GM10266 (cell line): ENCODE data around the gene HYCC1.

Experiments
- DNase-seq: peaks from one replicate; pipeline ENCODE4 v3.0.0; 2012; ENCODE audit errors: extremely low spot score
- TF ChIP-seq, protein P1 (sequence below): IDR thresholded peaks from 2 replicates; pipeline ENCODE4 v1.5.1; 2012; ENCODE audit warnings: mild to moderate bottlenecking, low read depth; ENCODE audit not compliant: control insufficient read depth, insufficient read depth; ENCODE audit errors: missing control alignments

Gene HYCC1

DNA sequence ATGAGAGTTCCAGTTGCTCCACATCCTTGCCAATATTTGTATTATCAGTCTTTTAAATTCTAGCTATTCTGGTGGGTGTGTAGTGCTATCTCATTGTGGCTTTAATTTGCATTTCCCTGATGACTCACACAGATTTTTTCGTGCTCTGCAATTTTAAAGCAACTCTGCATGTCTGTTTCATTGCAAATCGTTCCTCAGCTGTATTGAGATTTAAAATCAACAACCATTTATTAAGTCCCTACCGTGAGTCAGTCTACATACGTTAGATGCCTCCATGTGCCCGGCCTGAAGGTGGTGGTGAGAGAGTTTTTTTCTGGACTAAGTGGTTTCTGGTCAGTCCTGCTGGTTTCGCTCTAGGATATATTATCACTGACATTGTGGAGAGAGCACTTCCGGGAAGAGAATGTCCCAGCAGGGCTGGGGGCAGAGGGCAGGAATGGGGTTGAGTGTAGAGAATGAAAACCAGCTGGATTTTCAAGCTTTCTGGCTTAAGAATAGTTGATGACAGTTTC, 8.4 kb upstream of the HYCC1 start:
- DNase-seq = no peak

DNA sequence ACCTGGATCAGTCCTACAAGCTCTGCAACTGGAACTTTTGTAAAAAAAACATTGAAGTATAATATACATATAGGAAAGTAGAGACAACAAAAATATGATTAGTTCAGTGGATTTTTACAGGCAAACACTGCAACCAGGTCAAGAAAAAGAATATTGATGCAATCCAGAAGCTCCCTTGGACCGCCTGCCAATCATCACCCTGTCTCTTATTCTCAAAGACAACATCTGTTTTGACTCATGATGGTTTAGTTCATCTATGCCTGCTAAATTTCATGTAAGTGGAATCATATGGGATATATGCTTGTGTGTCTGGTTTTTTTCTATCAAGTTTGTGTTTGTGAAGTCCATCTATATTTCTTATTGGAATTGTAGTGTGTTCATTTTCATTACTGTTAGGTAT, 7.7 kb upstream of the HYCC1 start:
- TF ChIP-seq, protein P1, sequence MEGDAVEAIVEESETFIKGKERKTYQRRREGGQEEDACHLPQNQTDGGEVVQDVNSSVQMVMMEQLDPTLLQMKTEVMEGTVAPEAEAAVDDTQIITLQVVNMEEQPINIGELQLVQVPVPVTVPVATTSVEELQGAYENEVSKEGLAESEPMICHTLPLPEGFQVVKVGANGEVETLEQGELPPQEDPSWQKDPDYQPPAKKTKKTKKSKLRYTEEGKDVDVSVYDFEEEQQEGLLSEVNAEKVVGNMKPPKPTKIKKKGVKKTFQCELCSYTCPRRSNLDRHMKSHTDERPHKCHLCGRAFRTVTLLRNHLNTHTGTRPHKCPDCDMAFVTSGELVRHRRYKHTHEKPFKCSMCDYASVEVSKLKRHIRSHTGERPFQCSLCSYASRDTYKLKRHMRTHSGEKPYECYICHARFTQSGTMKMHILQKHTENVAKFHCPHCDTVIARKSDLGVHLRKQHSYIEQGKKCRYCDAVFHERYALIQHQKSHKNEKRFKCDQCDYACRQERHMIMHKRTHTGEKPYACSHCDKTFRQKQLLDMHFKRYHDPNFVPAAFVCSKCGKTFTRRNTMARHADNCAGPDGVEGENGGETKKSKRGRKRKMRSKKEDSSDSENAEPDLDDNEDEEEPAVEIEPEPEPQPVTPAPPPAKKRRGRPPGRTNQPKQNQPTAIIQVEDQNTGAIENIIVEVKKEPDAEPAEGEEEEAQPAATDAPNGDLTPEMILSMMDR = no peak
- DNase-seq = no peak

More for the DNA sequence above, 8.4 kb upstream of the HYCC1 start:
- TF ChIP-seq, protein P1 = no peak

DNA sequence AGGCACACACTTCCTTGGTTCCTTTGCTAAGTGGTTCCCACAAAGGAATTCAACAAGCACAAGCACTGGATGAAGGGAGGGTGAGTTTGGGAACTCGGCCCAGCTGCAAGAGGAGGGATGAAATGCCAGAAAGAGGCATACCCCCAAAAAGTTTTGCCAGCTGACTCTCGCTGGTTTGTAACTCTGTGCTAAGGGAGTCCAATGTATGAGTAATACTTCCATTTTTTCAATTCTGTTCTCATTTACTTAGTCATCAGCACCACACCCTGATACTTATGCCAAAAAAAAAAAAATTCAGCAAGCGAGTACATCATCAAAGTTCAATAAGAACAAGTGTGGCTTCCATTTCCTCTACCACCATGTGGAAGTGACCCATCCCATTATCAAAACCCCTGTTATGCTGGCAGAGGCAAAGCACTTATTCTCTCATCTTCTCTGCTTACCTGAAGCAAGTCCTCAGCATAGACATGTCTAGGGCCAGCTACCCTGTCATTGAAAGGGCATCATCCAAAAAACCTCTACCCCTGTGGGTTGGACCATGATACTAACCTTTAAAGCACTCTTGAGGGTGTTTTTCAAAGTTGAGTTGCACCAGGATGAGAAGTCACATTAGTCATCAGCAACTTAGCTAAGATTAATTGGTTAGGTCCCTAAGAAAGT, 6.9 kb upstream of the HYCC1 start:
- DNase-seq = no peak
- TF ChIP-seq, protein P1 = no peak

DNA sequence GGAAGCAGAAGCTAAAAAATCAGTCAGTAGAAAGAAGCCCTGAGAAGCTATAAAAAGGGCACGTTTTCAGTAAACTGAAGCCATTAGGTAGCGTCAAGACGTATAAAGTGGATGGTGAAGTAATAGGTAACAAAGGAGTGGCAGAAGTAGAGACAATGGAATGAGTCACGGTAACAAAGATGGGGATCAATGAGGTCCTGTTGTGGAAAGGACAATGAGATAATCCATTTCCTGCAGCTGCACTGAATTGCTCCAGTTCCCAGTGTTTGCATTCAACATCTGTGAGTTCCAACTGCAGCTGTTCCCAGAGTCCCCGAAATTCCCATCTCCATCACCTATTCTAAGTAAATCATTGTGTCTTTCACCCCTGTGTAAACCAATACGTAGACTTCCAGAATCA, 4.8 kb upstream of the HYCC1 start:
- no peak for DNase-seq
- TF ChIP-seq, protein P1 = no peak

DNA sequence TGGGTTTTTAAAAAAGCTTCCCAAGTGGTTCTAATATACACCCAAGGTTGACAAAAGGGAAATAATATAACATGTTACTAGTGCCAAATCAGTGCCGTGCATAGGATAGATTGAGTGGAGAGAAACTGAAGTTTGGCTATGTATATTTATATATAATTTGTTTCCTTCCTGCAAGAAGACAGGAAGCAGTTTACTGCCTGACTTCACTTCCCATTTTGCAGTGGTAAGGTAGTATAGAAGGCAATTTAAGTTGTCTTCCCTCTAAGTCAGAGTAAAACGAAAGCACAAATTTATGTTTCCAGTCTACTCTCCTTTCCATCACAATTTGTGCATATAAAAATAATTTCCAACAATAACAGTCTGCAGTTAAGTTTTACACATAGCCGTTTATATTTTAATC, 3.4 kb upstream of the HYCC1 start:
- TF ChIP-seq, protein P1 = no peak
- DNase-seq = no peak

DNA sequence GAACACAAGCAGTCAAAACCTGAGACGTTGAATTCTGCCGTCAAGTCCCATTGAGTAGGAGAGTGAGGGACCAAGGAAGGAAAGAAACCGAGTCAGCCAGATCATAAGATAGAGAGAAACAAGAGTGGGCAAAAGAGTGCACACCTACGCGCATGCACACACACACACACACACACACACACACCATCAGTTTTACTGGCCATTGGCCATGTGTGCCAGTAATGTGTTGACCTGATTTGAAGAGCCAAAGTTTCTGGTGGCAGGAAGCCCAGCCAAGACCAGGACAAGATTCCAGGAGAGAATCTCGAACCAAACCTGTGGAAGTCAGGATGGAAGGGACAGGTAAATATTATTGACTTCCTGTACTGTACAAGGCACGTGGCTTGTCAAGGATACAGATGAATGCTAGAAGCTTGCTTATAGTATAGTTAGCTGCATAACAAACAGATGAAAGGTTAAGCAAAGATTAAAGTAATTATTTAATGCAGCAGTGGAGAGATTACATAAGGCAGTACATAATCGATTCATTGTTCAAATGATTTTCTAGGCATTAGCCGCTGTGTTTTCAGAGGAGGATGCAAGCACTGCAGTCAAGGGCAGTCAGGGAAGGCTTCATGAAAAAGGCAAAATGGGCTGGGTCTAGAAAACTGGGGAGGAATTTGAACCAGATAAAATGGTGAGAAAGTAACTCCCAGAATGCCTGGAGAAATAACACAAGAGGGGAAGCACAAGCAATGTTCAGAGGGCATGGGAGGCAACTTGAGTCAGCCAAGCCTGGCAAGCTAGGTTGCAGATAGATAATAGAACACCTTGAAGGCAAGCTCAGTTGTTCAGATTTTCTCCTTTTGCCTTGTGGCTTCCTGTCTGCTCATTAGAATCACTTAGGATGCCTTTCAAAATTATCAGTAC, 2.7 kb upstream of the HYCC1 start:
- no peak for DNase-seq
- TF ChIP-seq, protein P1 = no peak
